ENCODE measurements around the gene RGS17. TPM values are rescaled to one million over a fixed set of nuclear protein-coding genes. Genes with fewer than 3 reads are reported as not detected.

Gene RGS17
- total and polyA plus RNA-seq, 2 of the 13 experiments (the other 11 are each of a cell fraction or from before 2014, with no cell fraction given) = 0.04 TPM; not detected in 1

DNA sequence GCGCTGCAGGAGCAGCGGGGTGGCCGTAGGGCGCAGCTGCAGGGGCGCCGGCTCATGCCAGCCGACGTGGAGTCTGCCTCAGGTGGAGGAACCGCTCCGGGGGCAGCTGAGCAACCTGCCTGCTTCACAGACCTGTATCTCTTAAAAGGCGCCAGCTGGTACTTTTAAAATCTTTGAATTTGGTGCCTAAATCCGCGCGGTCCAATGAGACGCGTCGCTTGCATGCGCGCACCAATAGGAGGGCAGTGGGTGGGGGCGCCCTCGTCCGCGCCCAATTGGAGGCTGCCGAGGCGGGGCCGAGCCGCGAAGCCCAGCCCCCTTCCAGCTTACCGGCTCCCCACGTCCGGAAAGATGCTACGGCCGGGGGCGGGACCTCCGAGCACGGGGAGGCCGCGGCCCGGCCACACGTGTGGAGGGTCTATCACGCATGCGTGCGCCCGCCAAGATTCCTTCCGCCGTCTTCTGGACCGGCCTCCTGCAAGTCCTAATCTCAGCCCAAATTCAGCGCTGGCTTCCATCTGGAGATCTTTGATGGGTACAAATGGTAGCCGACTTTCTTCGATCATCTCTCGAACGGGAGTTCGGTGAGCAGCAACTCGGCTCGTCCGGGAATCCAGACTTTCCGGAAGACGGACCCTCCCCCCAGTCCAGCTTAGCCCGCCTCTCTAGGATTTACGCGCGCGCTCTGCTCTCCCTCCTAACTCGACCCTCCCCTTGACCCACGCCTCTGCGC is 148.0 kb downstream of the RGS17 start, which contains the start of gene FBXO5 (continued):
- TF ChIP-seq, protein P1, sequence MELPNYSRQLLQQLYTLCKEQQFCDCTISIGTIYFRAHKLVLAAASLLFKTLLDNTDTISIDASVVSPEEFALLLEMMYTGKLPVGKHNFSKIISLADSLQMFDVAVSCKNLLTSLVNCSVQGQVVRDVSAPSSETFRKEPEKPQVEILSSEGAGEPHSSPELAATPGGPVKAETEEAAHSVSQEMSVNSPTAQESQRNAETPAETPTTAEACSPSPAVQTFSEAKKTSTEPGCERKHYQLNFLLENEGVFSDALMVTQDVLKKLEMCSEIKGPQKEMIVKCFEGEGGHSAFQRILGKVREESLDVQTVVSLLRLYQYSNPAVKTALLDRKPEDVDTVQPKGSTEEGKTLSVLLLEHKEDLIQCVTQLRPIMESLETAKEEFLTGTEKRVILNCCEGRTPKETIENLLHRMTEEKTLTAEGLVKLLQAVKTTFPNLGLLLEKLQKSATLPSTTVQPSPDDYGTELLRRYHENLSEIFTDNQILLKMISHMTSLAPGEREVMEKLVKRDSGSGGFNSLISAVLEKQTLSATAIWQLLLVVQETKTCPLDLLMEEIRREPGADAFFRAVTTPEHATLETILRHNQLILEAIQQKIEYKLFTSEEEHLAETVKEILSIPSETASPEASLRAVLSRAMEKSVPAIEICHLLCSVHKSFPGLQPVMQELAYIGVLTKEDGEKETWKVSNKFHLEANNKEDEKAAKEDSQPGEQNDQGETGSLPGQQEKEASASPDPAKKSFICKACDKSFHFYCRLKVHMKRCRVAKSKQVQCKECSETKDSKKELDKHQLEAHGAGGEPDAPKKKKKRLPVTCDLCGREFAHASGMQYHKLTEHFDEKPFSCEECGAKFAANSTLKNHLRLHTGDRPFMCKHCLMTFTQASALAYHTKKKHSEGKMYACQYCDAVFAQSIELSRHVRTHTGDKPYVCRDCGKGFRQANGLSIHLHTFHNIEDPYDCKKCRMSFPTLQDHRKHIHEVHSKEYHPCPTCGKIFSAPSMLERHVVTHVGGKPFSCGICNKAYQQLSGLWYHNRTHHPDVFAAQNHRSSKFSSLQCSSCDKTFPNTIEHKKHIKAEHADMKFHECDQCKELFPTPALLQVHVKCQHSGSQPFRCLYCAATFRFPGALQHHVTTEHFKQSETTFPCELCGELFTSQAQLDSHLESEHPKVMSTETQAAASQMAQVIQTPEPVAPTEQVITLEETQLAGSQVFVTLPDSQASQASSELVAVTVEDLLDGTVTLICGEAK (IDR thresholded peaks at IDR 0.05) = no peak
- TF ChIP-seq, protein P1 (CRISPR knock-in tag; IDR thresholded peaks at IDR 0.05) = peak; percentile 61
- TF ChIP-seq ATF7 (IDR thresholded peaks at IDR 0.05) = no peak
- no peak for TF ChIP-seq ATF7 (CRISPR knock-in tag; IDR thresholded peaks at IDR 0.05)
- no peak; the same call in 1 of the 2 replicates for TF ChIP-seq ZZZ3 (CRISPR knock-in tag; IDR thresholded peaks at IDR 0.05; ENCODE audit: borderline replicate concordance)
- no peak for TF ChIP-seq FOXO1 (CRISPR knock-in tag; IDR thresholded peaks at IDR 0.05)
- TF ChIP-seq AFF4 (CRISPR knock-in tag; IDR thresholded peaks at IDR 0.05) = no peak; the same call in 1 of the 2 replicates
- no peak for TF ChIP-seq ZNF800 (CRISPR knock-in tag; IDR thresholded peaks at IDR 0.05)
- TF ChIP-seq RORA (CRISPR knock-in tag; IDR thresholded peaks at IDR 0.05) = no peak
- TF ChIP-seq, protein P2, sequence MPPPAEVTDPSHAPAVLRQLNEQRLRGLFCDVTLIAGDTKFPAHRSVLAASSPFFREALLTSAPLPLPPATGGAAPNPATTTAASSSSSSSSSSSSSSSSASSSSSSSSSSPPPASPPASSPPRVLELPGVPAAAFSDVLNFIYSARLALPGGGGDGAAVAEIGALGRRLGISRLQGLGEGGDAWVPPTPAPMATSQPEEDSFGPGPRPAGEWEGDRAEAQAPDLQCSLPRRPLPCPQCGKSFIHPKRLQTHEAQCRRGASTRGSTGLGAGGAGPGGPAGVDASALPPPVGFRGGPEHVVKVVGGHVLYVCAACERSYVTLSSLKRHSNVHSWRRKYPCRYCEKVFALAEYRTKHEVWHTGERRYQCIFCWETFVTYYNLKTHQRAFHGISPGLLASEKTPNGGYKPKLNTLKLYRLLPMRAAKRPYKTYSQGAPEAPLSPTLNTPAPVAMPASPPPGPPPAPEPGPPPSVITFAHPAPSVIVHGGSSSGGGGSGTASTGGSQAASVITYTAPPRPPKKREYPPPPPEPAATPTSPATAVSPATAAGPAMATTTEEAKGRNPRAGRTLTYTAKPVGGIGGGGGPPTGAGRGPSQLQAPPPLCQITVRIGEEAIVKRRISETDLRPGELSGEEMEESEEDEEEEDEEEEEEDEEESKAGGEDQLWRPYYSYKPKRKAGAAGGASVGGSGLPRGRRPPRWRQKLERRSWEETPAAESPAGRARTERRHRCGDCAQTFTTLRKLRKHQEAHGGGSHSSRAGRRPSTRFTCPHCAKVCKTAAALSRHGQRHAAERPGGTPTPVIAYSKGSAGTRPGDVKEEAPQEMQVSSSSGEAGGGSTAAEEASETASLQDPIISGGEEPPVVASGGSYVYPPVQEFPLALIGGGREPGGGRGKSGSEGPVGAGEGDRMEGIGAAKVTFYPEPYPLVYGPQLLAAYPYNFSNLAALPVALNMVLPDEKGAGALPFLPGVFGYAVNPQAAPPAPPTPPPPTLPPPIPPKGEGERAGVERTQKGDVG (CRISPR knock-in tag; IDR thresholded peaks at IDR 0.05; ENCODE audit: borderline replicate concordance) = no peak; the same call in 1 of the 2 replicates
